Measurements from ENCODE around the gene LRP1. TPM values are rescaled to one million over a fixed set of nuclear protein-coding genes. Genes with fewer than 3 reads are reported as not detected.
A peak's percentile ranks its signal among the peaks of the same experiment; 100 is the strongest.

LRP1 gene
- total and polyA plus RNA-seq, 2 of the 13 experiments (the other 11 are each of a cell fraction or from before 2014, with no cell fraction given): 14.7 to 30.8 TPM

GRCh38 chr12:57086493-57087009 is 41.7 kb upstream of the LRP1 start (continued):
- TF ChIP-seq HMGA1 (CRISPR knock-in tag; conservative IDR thresholded peaks at IDR 0.05) (no peak), NFKB2 (CRISPR knock-in tag; IDR thresholded peaks at IDR 0.05; ENCODE audit: borderline replicate concordance) (no peak), ZNF234 (CRISPR knock-in tag; conservative IDR thresholded peaks at IDR 0.05) (no peak), ZMYM4 (CRISPR knock-in tag; IDR thresholded peaks at IDR 0.05) (no peak), CTCF (CRISPR knock-in tag; IDR thresholded peaks at IDR 0.05) (peak; percentile 56), LCORL (IDR thresholded peaks at IDR 0.05) (no peak), LCORL (CRISPR knock-in tag; IDR thresholded peaks at IDR 0.05) (0 out of 2 replicates have a peak, but pooled peaks have one; percentile 11), ZBTB42 (CRISPR knock-in tag; IDR thresholded peaks at IDR 0.05) (no peak), ZNF263 (CRISPR knock-in tag; IDR thresholded peaks at IDR 0.05) (no peak), KLF13 (CRISPR knock-in tag; IDR thresholded peaks at IDR 0.05) (no peak), SAP130 (CRISPR knock-in tag; IDR thresholded peaks at IDR 0.05; ENCODE audit: low read depth) (peak; percentile 36), ZNF44 (CRISPR knock-in tag; IDR thresholded peaks at IDR 0.05) (no peak), ZFX (CRISPR knock-in tag; IDR thresholded peaks at IDR 0.05; ENCODE audit: low read depth) (peak; percentile 43; the same call in 1 of the 2 replicates), NFE2L2 (IDR thresholded peaks at IDR 0.05; ENCODE audit: low read length) (no peak), ZNF460 (CRISPR knock-in tag; IDR thresholded peaks at IDR 0.05; ENCODE audit: borderline replicate concordance) (no peak), ZNF121 (CRISPR knock-in tag; IDR thresholded peaks at IDR 0.05) (no peak), ZNF335 (CRISPR knock-in tag; IDR thresholded peaks at IDR 0.05) (no peak), ZIK1 (CRISPR knock-in tag; IDR thresholded peaks at IDR 0.05; ENCODE audit: borderline replicate concordance, low read depth) (no peak), TFDP1 (CRISPR knock-in tag; IDR thresholded peaks at IDR 0.05; ENCODE audit: borderline replicate concordance) (peak; percentile 38; the same call in 1 of the 2 replicates), MAFF (IDR thresholded peaks at IDR 0.05; ENCODE audit: low read depth, low read length) (no peak), KLF16 (CRISPR knock-in tag; IDR thresholded peaks at IDR 0.05) (0 out of 4 replicates have a peak, but pooled peaks of 1 of the 2 experiments have one; percentile 27), BHLHE40 (IDR thresholded peaks at IDR 0.05; ENCODE audit: low read length) (no peak), ZKSCAN8 (CRISPR knock-in tag; IDR thresholded peaks at IDR 0.05; ENCODE audit: borderline replicate concordance) (no peak), ZNF501 (CRISPR knock-in tag; IDR thresholded peaks at IDR 0.05) (no peak)
- TF ChIP-seq, protein P1, sequence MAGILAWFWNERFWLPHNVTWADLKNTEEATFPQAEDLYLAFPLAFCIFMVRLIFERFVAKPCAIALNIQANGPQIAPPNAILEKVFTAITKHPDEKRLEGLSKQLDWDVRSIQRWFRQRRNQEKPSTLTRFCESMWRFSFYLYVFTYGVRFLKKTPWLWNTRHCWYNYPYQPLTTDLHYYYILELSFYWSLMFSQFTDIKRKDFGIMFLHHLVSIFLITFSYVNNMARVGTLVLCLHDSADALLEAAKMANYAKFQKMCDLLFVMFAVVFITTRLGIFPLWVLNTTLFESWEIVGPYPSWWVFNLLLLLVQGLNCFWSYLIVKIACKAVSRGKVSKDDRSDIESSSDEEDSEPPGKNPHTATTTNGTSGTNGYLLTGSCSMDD (CRISPR knock-in tag; IDR thresholded peaks at IDR 0.05): no peak
- TF ChIP-seq, protein P2, sequence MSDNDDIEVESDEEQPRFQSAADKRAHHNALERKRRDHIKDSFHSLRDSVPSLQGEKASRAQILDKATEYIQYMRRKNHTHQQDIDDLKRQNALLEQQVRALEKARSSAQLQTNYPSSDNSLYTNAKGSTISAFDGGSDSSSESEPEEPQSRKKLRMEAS (IDR thresholded peaks at IDR 0.05): no peak
- TF ChIP-seq, protein P3, sequence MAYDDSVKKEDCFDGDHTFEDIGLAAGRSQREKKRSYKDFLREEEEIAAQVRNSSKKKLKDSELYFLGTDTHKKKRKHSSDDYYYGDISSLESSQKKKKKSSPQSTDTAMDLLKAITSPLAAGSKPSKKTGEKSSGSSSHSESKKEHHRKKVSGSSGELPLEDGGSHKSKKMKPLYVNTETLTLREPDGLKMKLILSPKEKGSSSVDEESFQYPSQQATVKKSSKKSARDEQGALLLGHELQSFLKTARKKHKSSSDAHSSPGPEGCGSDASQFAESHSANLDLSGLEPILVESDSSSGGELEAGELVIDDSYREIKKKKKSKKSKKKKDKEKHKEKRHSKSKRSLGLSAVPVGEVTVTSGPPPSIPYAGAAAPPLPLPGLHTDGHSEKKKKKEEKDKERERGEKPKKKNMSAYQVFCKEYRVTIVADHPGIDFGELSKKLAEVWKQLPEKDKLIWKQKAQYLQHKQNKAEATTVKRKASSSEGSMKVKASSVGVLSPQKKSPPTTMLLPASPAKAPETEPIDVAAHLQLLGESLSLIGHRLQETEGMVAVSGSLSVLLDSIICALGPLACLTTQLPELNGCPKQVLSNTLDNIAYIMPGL (CRISPR knock-in tag; IDR thresholded peaks at IDR 0.05; ENCODE audit: borderline replicate concordance in 1 of 2, low read depth in 1 of 2): peak in 1 of 2 experiments; percentile 48; a peak in 1 of 4 replicates

Measured in HepG2 (cell line).